Melanocyte of skin (primary cell): ENCODE data around the gene ZNF319. TPM values are rescaled to one million over a fixed set of nuclear protein-coding genes. Genes with fewer than 3 reads are reported as not detected.

Experiments used
- total RNA-seq, 2 donors: library from RNA; depleted of rRNA; stranded (reverse); fragments of >200 nt; gene quantifications; 2 replicates each; pipeline ENCODE4 v1.2.3, GENCODE V29; 2012

Gene ZNF319
- total RNA-seq = 1 to 10 TPM; 6.9 to 7.3 TPM

GRCh38 chr16:57999971-58000705 lies at the start of gene ZNF319:
Gene ZNF319 (minus strand): TSS chr16:58000672. CDS start chr16:57998265, 2,407 bp downstream.

GRCh38 chr16:58025351-58026138 lies 25.1 kb upstream of the ZNF319 start, which contains the start of gene MMP15:
Gene MMP15 (plus strand): TSS chr16:58025754. CDS start chr16:58026351, 597 bp downstream.

GRCh38 chr16:58000706-58001676 lies 519 bp upstream of the ZNF319 start, which contains the start of gene USB1:
Gene USB1 (plus strand): TSS chr16:58001407. CDS start chr16:58001484, 77 bp downstream.

GRCh38 chr16:57970970-57971369 lies 29.5 kb downstream of the ZNF319 start, which contains the start of gene CNGB1:
Gene CNGB1 (minus strand): TSS chr16:57971128. CDS start chr16:57967286, 3,842 bp downstream.

Other genes with a start within 250 kb of the ZNF319 start
- 100 to 1,000 TPM in 1 of 2 donors, 10 to 100 TPM in 1; 91.2 to 100 TPM for gene KIFC3, start 198.2 kb downstream of the ZNF319 start, total RNA-seq
- gene CNGB1, start 29.5 kb downstream of the ZNF319 start, total RNA-seq = not detected
- 10 to 100 TPM; 24.4 to 50.3 TPM for gene USB1, start 735 bp upstream of the ZNF319 start, total RNA-seq
- 10 to 100 TPM in 1 of 2 donors, 1 to 10 TPM in 1; 9.3 to 12.3 TPM for gene MMP15, start 25.1 kb upstream of the ZNF319 start, total RNA-seq
- 10 to 100 TPM; 39.9 to 52.9 TPM for gene CFAP20, start 128.7 kb upstream of the ZNF319 start, total RNA-seq
- 10 to 100 TPM; 17.6 to 28.6 TPM for gene CSNK2A2, start 197.4 kb upstream of the ZNF319 start, total RNA-seq